KOPT-K1 (cell line): ENCODE measurements around the gene AGBL1.
"Not testable (repeated sequence)": the region's sequence is repeated elsewhere in the genome, so short reads cannot be mapped to it uniquely, and the experiment has no call there.

Experiments
- H3K27ac ChIP-seq: fragments of 200-600 bp; sonication (generic); 2 replicates; pipeline ENCODE4 v1.5.1; 2016; ENCODE audit warnings: antibody characterized with exemption, mild to moderate bottlenecking, low read depth, low read length; ENCODE audit not compliant: poor library complexity, severe bottlenecking
- H3K36me3 ChIP-seq: fragments of 200-600 bp; sonication (generic); 2 replicates; pipeline ENCODE4 v1.5.1; 2017; ENCODE audit warnings: antibody characterized with exemption, mild to moderate bottlenecking, low read length, moderate library complexity; ENCODE audit not compliant: insufficient read depth
- H3K9me3 ChIP-seq: fragments of 200-600 bp; sonication (generic); 2 replicates; pipeline ENCODE4 v1.5.1; 2017; ENCODE audit warnings: antibody characterized with exemption, low read length, mild to moderate bottlenecking; ENCODE audit not compliant: insufficient read depth, poor library complexity, severe bottlenecking

The AGBL1 gene

GRCh38 chr15:86481720-86482119, 402.0 kb downstream of the AGBL1 start:
- no peaks in the 10 kb centered on the region for H3K36me3 ChIP-seq
- H3K9me3 ChIP-seq: no peaks in the 10 kb centered on the region

GRCh38 chr15:86483936-86484335, 404.3 kb downstream of the AGBL1 start:
- H3K36me3 ChIP-seq: no peaks in the 10 kb centered on the region
- no peaks in the 10 kb centered on the region for H3K9me3 ChIP-seq
- H3K27ac ChIP-seq: no peak overlapping the region

More at GRCh38 chr15:86481720-86482119, 402.0 kb downstream of the AGBL1 start:
- H3K27ac ChIP-seq: no peak overlapping the region

DNA sequence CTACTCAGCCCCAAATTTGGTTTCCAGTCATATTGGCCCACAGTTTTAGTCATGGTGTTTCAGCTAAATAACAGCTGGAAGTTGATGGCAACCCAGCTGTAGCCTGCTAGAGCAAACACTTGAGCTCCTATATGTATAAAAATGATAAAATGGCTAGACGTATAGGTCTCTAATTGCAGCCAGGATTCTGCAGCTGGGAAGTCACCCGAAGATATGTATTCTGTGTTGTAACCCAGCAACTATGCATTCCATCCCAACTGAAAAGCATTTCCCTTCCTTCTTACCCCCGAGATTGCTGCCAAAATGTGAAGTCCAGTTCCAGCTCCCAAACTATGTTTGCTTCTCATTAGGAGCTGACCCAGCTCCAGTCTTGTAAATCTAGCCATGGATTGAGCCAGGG, 408.4 kb downstream of the AGBL1 start:
- Histone ChIP-seq H3K9me3 (no peaks in the 10 kb centered on the region), H3K27ac (no peak overlapping the region), H3K36me3 (no peaks in the 10 kb centered on the region)

DNA sequence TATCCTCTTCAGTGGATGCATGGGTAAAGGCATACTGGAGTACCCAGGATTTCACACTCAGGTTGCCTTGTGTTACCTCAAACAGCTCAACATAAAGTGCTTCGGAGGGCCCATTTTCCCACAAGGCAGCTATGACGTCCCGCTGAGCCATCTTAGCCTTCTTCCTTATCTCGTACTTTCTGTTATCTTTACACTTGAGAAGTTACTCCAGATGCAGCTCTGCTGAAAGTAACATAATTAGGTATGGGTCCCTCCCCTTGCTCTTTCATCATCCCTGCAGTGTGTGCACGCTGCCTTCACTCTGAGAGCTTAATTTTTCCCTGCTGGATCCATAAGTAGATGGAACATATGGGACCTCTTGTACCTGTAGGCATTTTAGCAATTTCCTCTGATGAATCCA, 410.3 kb downstream of the AGBL1 start:
- Histone ChIP-seq H3K9me3 (no peaks in the 10 kb centered on the region), H3K27ac (no peak overlapping the region), H3K36me3 (no peaks in the 10 kb centered on the region)

- Histone ChIP-seq H3K27ac (no peak overlapping the region), H3K9me3 (no peaks in the 10 kb centered on the region), H3K36me3 (no peaks in the 10 kb centered on the region)
These were observed 411.4 kb downstream of the AGBL1 start for GRCh38 chr15:86491118-86491517.

GRCh38 chr15:86493884-86494283, 414.2 kb downstream of the AGBL1 start:
- Histone ChIP-seq H3K36me3 (no peaks in the 10 kb centered on the region), H3K9me3 (no peaks in the 10 kb centered on the region), H3K27ac (no peak overlapping the region)

DNA sequence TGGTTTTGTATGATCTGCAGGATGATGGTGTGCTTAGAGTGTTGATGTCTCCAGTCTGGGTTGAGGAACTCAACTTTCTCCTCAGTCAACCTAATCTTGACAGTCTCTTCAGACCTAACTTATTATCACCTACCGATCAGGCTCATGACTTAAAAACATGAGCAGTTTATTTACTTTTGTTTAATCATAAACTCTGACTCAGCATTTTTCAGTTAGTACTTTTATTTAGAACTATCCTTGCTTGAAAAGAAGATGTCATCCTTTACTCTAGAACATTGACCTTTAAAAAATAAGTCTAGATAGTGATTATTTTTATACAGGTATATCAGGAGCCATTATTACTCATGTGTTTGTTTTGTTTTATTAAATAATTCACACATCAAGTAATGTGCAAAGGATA, 414.8 kb downstream of the AGBL1 start:
- Histone ChIP-seq H3K27ac (no peak overlapping the region), H3K9me3 (no peaks in the 10 kb centered on the region), H3K36me3 (no peaks in the 10 kb centered on the region)

- Histone ChIP-seq H3K36me3 (no peaks in the 10 kb centered on the region), H3K27ac (no peak overlapping the region)
These were observed 422.6 kb downstream of the AGBL1 start for GRCh38 chr15:86502301-86502700.

DNA sequence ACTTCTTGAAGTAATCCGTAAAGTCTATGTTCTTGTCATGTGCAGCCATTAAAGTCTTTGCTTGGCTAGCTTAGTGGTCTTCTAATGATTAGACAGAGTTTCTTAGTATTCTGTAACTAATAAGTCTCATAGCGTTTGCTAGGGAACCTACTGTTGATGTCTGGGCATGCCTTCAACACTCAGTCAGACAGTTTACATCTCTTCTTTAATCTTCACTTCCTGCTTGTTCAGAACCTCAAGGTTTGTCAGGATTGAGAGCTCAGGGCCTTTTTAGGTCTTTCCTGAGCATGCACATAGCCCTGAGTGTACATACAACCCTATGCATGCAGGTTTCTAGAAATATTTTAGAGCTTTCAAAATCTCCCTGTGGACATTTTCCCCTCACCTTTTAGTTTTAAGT, 426.3 kb downstream of the AGBL1 start:
- H3K9me3 ChIP-seq: no peaks in the 10 kb centered on the region
- no peak overlapping the region for H3K27ac ChIP-seq
- H3K36me3 ChIP-seq: no peaks in the 10 kb centered on the region

More at GRCh38 chr15:86502301-86502700, 422.6 kb downstream of the AGBL1 start:
- no peaks in the 10 kb centered on the region for H3K9me3 ChIP-seq

DNA sequence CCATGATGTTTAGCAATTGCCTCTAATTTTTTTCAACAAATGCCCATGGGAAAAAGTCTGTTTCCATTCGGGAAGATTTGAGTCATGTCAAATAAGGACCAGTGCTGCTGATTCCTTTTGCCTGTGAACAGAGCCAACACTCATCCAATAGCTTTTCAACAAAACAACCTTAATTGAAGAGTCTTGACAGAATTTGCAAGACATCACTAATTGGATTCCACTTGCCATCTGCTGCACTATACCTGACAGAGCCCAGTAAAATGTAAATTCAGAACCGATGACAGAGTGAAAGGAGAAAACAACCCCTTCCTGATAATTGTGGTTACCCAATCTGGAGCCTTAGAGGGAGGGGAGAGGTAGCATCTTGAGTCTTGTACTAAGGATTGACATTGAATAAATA, 426.7 kb downstream of the AGBL1 start:
- no peak overlapping the region for H3K27ac ChIP-seq

DNA sequence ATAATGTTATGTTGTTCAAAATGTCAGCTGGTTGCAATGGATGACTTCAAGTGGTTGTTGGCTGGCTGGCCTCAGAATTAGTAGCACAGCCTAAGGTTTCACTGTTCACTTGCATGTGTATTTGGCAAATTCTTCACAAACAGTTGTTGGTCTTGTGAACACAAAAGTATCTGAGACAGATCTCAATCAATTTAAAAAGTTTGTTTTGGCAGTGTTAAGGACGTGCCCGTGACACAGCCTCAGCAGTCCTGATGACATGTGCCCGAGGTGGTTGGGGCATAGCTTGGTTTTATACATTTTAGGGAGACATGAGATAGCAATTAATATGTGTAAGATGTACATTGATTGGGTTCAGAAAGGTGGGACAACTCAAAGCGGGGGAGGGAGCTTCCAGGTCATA, 436.0 kb downstream of the AGBL1 start:
- no peak overlapping the region for H3K27ac ChIP-seq
- no peaks in the 10 kb centered on the region for H3K9me3 ChIP-seq
- H3K36me3 ChIP-seq: no peaks in the 10 kb centered on the region

More for the DNA sequence above, 426.7 kb downstream of the AGBL1 start:
- Histone ChIP-seq H3K36me3 (no peaks in the 10 kb centered on the region), H3K9me3 (no peaks in the 10 kb centered on the region)

- Histone ChIP-seq H3K9me3 (no peaks in the 10 kb centered on the region), H3K36me3 (no peaks in the 10 kb centered on the region), H3K27ac (no peak overlapping the region)
These were observed 443.1 kb downstream of the AGBL1 start for GRCh38 chr15:86522721-86523120.

- H3K9me3 ChIP-seq: no peaks in the 10 kb centered on the region
- H3K36me3 ChIP-seq: no peaks in the 10 kb centered on the region
- H3K27ac ChIP-seq: no peak overlapping the region
These were observed 447.4 kb downstream of the AGBL1 start for GRCh38 chr15:86526938-86527690.

GRCh38 chr15:86528094-86528493, 448.4 kb downstream of the AGBL1 start:
- not testable (repeated sequence) for H3K27ac ChIP-seq, H3K9me3 ChIP-seq

GRCh38 chr15:86538141-86538540, 458.5 kb downstream of the AGBL1 start:
- no peaks in the 10 kb centered on the region for H3K9me3 ChIP-seq
- no peak overlapping the region for H3K27ac ChIP-seq
- no peaks in the 10 kb centered on the region for H3K36me3 ChIP-seq

More at GRCh38 chr15:86528094-86528493, 448.4 kb downstream of the AGBL1 start:
- not testable (repeated sequence) for H3K36me3 ChIP-seq

- H3K9me3 ChIP-seq: no peaks in the 10 kb centered on the region
- no peak overlapping the region for H3K27ac ChIP-seq
- H3K36me3 ChIP-seq: no peaks in the 10 kb centered on the region
These were observed 461.3 kb downstream of the AGBL1 start for GRCh38 chr15:86540840-86541467.
